Measurements from ENCODE around the gene OBSCN.

- TF ChIP-seq CTCF (IDR thresholded peaks at IDR 0.05) (peak in 1 of 7 experiments; percentile 12), POLR2A (IDR thresholded peaks at IDR 0.05) (no peak)
These were observed 108.2 kb downstream of the OBSCN start for GRCh38 chr1:228315945-228316588.
